Measurements from ENCODE around the gene NAA35. TPM values are rescaled to one million over a fixed set of nuclear protein-coding genes. Genes with fewer than 3 reads are reported as not detected.
"Not testable (repeated sequence)": the region's sequence is repeated elsewhere in the genome, so short reads cannot be mapped to it uniquely, and the experiment has no call there.

NAA35 gene
- total RNA-seq, 2 experiments from 2014 or later = 33.2 to 33.9 TPM

DNA sequence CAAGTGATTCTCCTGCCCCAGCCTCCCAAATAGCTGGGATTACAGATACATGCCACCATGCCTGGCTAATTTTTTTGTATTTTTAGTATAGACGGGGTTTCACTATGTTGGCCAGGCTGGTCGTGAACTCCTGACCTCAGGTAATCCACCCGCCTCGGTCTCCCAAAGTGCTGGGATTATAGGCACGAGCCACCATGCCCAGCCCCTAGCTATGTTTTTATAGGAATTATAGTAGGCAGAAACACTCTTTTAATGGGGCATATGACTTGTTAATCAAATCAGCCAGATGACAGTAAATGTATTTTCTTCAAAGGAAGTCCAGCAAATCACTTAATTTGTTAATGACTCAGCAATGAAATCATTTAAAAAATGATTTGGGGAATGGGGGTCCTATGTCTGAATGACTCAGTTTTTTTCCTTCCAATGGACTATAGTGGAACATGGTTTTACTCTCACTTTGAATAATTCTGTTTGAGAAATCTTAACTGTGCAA lies 33.2 kb downstream of the NAA35 start:
- not testable (repeated sequence) for H3K4me1 Mint-ChIP-seq
- peaks cover 40% of the 10 kb centered on the region for H3K36me3 Mint-ChIP-seq

DNA sequence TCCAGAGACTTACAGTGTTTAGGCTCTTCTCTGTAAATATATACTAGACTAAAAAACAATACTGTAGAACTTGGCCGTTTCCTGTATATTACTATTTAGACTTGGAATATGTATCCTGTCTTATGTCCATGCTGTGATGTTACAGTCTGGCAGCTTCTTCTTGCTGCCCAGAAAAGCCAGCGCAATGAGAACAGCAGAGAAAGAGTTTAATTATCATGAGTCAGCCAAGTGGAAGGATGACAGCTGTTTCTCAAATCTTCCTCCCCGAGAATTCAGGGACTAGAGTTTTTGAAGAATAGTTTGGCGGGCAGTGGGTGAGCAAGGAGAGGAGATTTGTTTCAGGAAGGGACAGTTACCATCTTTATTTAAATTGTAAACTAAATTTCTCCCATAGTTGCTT lies 37.5 kb downstream of the NAA35 start:
- Mint-ChIP-seq H3K4me1 (no peaks in the 10 kb centered on the region), H3K27me3 (no peaks in the 10 kb centered on the region), H3K9me3 (no peaks in the 10 kb centered on the region), H3K4me3 (no peak overlapping the region), H3K27ac (no peak overlapping the region), H3K36me3 (peaks cover 39% of the 10 kb centered on the region)
- no peak for DNase-seq

More for the DNA sequence above, 33.2 kb downstream of the NAA35 start:
- not testable (repeated sequence) for H3K27me3 Mint-ChIP-seq, H3K9me3 Mint-ChIP-seq, H3K4me3 Mint-ChIP-seq, DNase-seq, H3K27ac Mint-ChIP-seq

DNA sequence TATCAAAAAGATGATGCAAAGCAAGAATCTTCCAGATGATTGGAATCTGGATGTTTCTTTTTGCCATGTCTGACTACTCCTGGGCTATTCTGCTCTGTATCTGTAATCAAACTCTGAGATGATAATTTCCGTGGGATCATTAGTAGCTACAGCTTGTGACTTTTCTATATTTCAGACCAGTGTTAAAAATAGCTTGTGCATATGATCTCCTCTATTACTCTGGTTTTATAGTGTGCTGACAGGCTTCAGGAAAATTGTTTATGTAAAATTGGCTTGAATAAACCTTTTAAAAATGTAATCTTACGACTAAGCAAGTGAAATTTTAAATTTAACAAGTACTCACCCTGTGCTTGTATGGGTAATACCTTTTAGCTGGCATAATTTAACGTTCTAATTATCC lies 40.4 kb downstream of the NAA35 start:
- H3K36me3 Mint-ChIP-seq = peaks cover 63% of the 10 kb centered on the region
- no peaks in the 10 kb centered on the region for H3K27me3 Mint-ChIP-seq
- H3K9me3 Mint-ChIP-seq = no peaks in the 10 kb centered on the region
- no peak overlapping the region for H3K4me3 Mint-ChIP-seq
- DNase-seq = no peak
- no peaks in the 10 kb centered on the region for H3K4me1 Mint-ChIP-seq
- H3K27ac Mint-ChIP-seq = no peak overlapping the region

DNA sequence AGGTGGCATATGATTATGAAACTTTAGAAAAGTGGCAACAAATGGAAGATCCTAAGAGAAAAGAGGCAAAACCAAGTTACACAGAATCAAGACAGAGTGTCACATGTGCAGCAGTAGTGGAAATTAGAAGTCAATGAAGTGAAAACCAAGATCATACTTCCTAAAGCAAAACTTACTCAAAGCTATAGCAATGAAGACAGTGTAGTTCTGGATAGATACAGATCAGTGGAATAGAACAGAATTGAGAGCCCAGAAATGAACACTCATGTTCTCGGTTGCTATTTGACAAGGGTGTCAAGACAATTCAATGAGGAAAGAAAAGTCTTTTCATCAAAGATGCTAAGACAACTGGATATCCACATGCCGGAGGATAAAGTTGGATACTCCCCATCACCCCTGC lies 43.5 kb downstream of the NAA35 start:
- Mint-ChIP-seq H3K9me3 (peaks cover 1% of the 10 kb centered on the region), H3K4me1 (no peaks in the 10 kb centered on the region), H3K27me3 (no peaks in the 10 kb centered on the region), H3K36me3 (peaks cover 66% of the 10 kb centered on the region), H3K4me3 (no peak overlapping the region), H3K27ac (no peak overlapping the region)
- no peak for DNase-seq

DNA sequence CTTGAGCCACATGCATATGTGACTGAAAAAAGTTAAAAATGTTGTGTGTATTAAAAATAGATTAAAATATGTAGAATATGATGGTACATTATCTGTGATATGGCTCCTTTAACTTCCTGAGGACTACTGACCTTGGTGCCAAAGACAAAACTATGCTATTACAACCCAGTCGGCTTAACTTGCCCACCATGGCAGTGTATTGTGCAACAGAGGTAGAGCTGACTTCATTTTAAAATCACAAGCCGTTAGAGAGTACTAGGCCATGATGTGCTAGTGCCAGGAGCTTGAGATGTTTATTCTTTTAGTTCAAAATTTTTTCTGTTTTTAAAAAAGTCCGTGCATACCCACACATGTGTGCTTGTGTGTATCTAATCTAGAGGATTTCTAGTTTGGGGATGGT lies 46.3 kb downstream of the NAA35 start:
- H3K36me3 Mint-ChIP-seq = peaks cover 64% of the 10 kb centered on the region

DNA sequence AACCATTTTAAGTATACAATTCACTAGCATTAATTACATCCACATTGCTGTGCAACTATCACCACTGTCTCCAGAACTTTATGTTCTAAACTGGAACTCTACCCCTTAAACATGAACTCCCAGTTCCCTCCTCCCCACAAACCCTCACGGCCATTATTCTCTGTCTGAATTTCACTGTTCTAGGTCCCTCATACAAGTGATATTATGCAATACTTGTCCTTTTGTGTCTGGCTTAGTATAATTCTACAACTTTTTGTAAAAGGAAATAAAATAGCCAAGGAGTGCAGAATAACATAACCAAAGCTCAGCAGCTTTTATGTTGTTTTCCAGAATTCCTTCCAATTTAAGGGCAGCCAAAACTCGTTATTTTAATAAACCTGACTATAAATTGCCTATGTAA lies 53.2 kb downstream of the NAA35 start:
- Mint-ChIP-seq H3K36me3 (peaks cover 49% of the 10 kb centered on the region), H3K4me1 (peaks cover 4% of the 10 kb centered on the region), H3K4me3 (no peak overlapping the region)

More for the DNA sequence above, 46.3 kb downstream of the NAA35 start:
- Mint-ChIP-seq H3K4me3 (no peak overlapping the region), H3K9me3 (peaks cover 1% of the 10 kb centered on the region), H3K27me3 (no peaks in the 10 kb centered on the region), H3K27ac (no peak overlapping the region), H3K4me1 (no peaks in the 10 kb centered on the region)
- no peak for DNase-seq

DNA sequence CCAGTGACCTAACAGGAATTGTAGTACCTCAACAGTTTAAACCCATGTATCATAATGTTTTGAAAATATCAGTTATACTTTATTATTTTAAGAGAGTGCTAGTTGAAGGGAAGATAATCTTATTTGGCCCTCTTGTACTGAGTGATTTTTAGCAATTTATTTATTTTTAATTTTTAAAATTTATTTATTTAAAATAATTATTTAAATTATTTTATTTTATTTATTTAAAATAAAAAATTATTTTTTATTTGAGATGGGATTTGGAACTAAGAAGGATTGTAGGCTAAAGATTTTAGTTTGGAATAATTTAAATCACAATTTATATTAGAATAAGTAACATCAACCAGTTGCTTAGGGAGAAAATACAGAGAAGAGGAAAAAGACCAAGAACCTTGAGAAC lies 54.2 kb downstream of the NAA35 start:
- Mint-ChIP-seq H3K4me3 (no peak overlapping the region), H3K4me1 (peaks cover 4% of the 10 kb centered on the region), H3K36me3 (peaks cover 47% of the 10 kb centered on the region), H3K27ac (no peak overlapping the region), H3K27me3 (no peaks in the 10 kb centered on the region), H3K9me3 (no peaks in the 10 kb centered on the region)
- DNase-seq = no peak

More for the DNA sequence above, 53.2 kb downstream of the NAA35 start:
- DNase-seq = no peak
- Mint-ChIP-seq H3K9me3 (no peaks in the 10 kb centered on the region), H3K27ac (no peak overlapping the region), H3K27me3 (no peaks in the 10 kb centered on the region)

DNA sequence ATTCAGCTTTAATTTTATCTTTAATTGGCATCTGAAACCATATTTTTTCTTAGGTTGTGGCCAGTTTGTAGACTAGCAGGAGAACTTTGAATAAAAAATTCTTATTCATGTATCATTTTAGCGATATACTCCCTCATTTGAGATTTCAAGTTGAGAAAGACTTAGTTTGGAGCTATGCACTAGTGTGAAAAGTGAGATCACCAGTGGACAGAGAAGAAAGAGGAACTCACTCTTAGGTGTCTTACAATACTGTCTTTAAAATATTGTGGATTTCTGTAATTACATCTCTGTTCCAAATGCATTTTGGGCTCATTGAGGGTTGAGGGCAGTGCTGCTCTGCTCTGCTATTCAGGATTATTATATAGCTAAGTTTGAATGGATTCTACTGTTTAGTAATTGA lies 54.7 kb downstream of the NAA35 start:
- Mint-ChIP-seq H3K27me3 (no peaks in the 10 kb centered on the region), H3K4me1 (peaks cover 4% of the 10 kb centered on the region), H3K4me3 (no peak overlapping the region), H3K9me3 (no peaks in the 10 kb centered on the region), H3K36me3 (peaks cover 51% of the 10 kb centered on the region), H3K27ac (no peak overlapping the region)
- no peak for DNase-seq

DNA sequence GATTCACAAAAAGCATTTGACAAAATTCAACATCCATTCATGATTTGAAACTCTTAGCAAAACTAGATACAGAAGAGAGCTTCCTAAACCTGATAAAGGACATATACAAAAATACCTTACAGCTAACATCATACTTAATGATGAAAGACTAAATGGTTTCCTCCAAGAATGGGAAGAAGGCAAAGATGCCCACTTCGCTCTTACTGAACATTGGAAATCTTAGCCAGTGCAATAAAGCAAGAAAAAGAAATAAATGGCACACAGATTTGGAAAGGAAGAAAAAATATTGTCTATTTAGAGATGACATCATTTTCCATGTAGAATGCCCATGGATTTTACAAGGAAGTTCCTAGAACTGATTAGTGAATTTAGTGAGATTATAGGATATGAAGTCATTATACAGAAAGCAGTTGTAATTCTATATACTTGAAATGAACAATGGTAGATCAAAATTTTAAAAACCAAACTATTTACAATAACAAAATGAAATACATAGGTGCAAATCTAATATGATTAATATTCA lies 64.4 kb downstream of the NAA35 start:
- Mint-ChIP-seq H3K36me3 (peaks cover 71% of the 10 kb centered on the region), H3K4me3 (no peak overlapping the region), H3K9me3 (peaks cover 9% of the 10 kb centered on the region), H3K4me1 (peaks cover 4% of the 10 kb centered on the region), H3K27ac (no peak overlapping the region), H3K27me3 (no peaks in the 10 kb centered on the region)
- no peak for DNase-seq

DNA sequence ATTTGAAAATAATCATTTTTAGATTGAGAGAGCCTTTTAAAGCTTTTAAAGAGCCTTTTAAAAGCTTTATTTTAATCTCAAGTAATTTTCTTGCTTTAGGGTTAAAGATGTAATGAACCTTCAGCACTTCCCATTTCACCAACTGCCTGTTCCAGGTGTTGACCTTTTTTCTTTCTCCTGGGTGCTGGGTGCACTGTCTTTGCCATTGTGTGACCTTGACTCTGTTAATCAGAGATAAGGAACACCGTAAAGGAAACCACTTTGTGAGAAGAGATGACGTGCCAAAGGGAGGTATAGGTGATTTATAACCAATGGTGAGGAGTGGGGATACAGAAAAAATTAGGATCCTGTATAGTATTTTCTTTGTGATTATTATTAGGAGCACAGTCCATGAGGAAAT lies 68.2 kb downstream of the NAA35 start:
- H3K9me3 Mint-ChIP-seq = peaks cover 8% of the 10 kb centered on the region
- H3K36me3 Mint-ChIP-seq = peaks cover 44% of the 10 kb centered on the region
- no peaks in the 10 kb centered on the region for H3K27me3 Mint-ChIP-seq
- no peak overlapping the region for H3K27ac Mint-ChIP-seq
- no peak overlapping the region for H3K4me3 Mint-ChIP-seq
- DNase-seq = no peak
- peaks cover 4% of the 10 kb centered on the region for H3K4me1 Mint-ChIP-seq

DNA sequence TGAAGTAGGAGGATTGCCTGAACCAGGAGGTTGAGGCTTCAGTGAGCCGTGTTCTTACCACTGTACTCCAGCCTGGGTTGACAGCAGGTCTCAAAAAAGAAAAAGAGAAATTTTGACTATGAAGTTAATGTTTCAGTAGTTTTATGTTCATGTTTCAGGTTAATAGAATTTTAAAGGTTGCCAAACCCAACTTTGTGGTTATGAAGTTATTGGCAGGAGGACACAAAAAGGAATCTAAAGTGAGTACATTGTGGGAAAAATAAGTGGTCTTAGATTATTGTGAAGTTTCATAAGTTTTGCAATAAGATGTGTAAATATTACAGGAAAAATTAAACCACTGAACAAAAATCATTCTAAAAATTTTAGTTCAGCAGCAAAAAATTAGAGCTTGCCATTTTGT lies 79.8 kb downstream of the NAA35 start:
- Mint-ChIP-seq H3K27me3 (no peaks in the 10 kb centered on the region), H3K36me3 (peaks cover 56% of the 10 kb centered on the region), H3K27ac (no peak overlapping the region), H3K4me1 (peaks cover 21% of the 10 kb centered on the region), H3K9me3 (no peaks in the 10 kb centered on the region), H3K4me3 (no peak overlapping the region)
- no peak for DNase-seq

DNA sequence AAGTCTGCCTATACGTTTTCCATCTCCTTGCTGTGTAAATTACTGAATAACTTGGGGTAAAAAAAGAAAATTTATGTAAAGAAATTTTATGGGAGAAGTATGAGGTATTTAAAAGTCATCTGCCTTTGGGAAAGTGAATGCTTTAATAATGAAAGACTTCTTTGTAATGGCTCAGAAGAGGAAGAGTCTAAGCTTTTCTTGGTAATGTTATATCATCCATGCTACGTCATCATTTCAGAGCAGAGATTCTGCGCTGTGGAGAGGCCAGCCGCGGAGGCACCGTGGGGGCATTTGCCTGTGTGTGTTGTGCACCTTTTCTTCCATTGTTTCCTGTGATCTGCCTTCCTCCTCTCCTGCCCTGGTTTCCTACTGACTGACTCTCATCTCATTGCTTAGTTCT lies 80.2 kb downstream of the NAA35 start:
- H3K4me3 Mint-ChIP-seq = no peak overlapping the region
- DNase-seq = no peak
- H3K27me3 Mint-ChIP-seq = no peaks in the 10 kb centered on the region
- H3K27ac Mint-ChIP-seq = no peak overlapping the region
- no peaks in the 10 kb centered on the region for H3K9me3 Mint-ChIP-seq
- H3K36me3 Mint-ChIP-seq = peaks cover 59% of the 10 kb centered on the region
- H3K4me1 Mint-ChIP-seq = peaks cover 21% of the 10 kb centered on the region

DNA sequence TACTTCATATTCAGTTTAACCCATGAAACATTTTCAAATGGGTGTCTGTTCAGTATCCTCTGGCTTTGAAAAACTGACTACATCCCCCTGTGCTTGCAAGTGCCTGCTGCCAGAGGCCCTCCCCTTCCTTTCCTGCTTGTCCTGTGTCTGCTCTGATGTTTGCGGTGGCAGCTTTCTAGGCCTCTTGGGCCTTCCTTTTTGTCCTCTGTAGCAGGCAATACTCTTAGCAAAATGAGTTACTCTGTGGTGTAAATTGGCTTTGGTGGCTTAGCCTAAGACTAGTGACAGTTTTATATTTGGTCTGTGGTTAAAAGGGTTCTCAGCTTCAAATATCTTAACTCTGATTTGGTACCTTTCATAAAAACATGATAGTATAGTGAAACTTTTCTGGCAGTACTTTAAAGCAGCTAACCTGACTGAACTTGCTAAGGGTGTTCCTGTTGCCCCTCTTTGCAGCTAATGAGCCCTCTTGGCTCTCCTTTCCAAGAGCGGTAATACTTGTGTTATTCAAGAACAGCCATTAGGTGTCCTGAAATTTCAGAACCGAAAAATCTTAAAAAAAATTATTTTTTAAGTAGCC lies 81.8 kb downstream of the NAA35 start:
- Mint-ChIP-seq H3K36me3 (peaks cover 61% of the 10 kb centered on the region), H3K27ac (peak overlapping the region; percentile 47), H3K9me3 (no peaks in the 10 kb centered on the region), H3K4me3 (no peak overlapping the region), H3K27me3 (no peaks in the 10 kb centered on the region), H3K4me1 (peaks cover 21% of the 10 kb centered on the region)
- DNase-seq = peak; percentile 9

DNA sequence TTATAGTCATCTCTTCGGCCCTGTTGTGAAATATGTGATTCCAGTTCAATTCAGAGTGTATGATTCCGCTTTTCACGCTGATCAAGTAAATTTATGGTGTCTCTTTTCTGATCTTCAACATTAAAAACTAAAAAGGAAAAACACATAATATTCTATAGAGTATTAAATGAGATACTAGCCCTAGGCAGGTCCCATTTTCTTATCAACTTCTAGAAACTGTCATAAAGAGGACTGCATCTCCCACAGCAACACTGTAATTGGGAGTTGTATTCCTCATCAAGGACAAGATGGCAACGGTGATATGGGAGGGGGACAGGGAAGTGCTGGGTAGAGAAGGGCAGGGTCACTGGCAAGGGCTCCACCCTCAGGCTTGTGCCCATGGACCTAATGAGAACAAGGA lies 86.8 kb downstream of the NAA35 start:
- no peaks in the 10 kb centered on the region for H3K27me3 Mint-ChIP-seq
- H3K36me3 Mint-ChIP-seq = peaks cover 44% of the 10 kb centered on the region
- no peak overlapping the region for H3K27ac Mint-ChIP-seq
- no peak for DNase-seq
- H3K4me3 Mint-ChIP-seq = no peak overlapping the region
- H3K9me3 Mint-ChIP-seq = peaks cover 1% of the 10 kb centered on the region
- H3K4me1 Mint-ChIP-seq = peaks cover 4% of the 10 kb centered on the region

DNA sequence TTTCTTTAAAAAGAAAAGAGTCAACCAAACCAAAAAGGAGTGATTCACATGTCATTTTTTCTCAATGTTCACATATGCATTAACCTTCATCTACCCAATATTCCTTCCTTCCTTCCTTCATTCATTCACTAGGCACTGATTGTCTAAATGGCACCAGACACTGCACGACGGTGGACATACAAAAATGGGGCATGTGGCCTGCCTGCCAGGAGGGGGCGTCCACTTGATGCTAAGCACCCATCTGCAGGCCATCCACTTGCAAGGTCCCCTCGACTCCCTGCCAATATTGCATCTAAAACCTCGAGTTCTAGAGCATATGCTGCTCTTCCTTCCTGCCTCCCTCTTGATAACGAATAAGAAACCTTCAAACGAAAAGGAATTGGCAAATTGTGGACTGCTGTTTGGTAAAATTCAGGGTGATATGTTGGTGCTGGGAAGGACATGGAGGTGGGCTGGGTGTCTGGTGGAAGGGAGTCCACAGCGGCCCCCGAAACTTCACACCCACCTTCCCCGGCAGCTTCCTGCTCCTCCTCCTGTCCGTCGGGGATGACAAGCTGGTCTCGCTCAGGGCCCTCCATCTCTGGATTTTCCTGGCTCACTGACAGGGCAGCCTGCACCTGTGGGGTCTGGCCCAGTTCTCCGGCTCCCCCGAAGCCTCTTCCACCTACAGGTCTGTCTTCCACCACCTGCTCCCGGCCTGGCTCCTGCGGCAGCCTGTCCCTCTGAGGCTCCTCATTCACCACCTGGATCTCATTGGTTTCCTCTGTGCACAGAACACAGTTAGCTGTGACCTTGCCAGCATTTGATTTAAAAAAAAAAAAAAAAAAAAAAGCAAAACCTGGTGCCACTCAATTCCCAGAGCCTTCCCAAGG lies 94.2 kb downstream of the NAA35 start:
- H3K9me3 Mint-ChIP-seq = no peaks in the 10 kb centered on the region
- peaks cover 4% of the 10 kb centered on the region for H3K36me3 Mint-ChIP-seq

More for the DNA sequence above, 94.2 kb downstream of the NAA35 start:
- DNase-seq = no peak
- Mint-ChIP-seq H3K4me3 (no peak overlapping the region), H3K4me1 (no peaks in the 10 kb centered on the region), H3K27me3 (no peaks in the 10 kb centered on the region), H3K27ac (no peak overlapping the region)
